Body of pancreas (tissue), 4 donors: ENCODE results near the gene BAIAP2L1.
"Not testable (repeated sequence)": the region's sequence is repeated elsewhere in the genome, so short reads cannot be mapped to it uniquely, and the experiment has no call there.

Source experiments
- CTCF ChIP-seq, 7 experiments: fragments of 450-650 bp in 4 of 7; fragments of 200-600 bp in 3 of 7; sonication (generic) in 3 of 7; IDR thresholded peaks; one replicate each; pipeline ENCODE4 v1.5.1; 2016 to 2019; ENCODE audit warnings: antibody characterized with exemption in 7 of 7
- POLR2A ChIP-seq, 3 donors: fragments of 450-650 bp; IDR thresholded peaks; one replicate each; pipeline ENCODE4 v1.6.1; 2016; ENCODE audit warnings: antibody characterized with exemption in 3 of 3, mild to moderate bottlenecking in 2 of 3

GRCh38 chr7:98419316-98419691 lies 18.4 kb upstream of the BAIAP2L1 start:
- not testable (repeated sequence) for TF ChIP-seq CTCF, POLR2A (IDR thresholded peaks at IDR 0.05)
